ENCODE data around the gene TMEM39A. TPM values are rescaled to one million over a fixed set of nuclear protein-coding genes. Genes with fewer than 3 reads are reported as not detected.

The TMEM39A gene
- total RNA-seq, 4 donors from 2014 or later = 20.9 to 39.9 (median 29.9) TPM

DNA sequence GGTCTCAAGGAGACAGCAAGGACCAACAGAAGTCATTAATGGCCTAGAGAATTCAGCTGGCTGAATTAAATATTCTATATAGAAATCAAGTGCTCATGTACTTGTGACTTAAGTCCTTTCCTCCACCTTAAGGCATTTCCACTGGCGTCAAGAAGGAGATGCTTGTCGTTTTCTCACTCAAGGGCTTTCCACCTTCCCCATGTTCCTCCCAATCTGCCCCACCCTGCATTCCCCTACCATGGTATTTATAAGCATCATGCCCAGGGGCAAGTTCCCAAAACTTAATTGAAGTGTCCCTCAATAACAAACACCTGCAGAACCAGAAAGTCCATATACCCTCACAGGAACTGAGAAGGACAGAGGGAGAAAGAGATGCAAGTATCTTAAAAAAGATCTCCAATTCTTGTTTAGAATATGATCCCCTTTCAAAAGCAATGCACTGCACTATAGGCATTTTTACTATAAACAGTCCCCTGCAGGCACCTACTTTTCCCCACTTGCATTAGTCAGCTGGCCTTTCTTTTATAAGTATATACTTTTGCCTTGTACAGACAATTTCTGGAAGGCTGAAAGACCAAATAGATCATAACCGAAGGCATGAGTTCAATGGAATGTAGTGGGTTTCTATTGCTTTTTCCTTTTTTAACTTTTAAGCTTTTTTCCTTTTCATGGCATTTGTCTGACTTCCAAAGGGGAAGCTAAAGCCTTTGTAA, 29.6 kb downstream of the TMEM39A start:
- H3K4me3 ChIP-seq (ENCODE audit: low read depth, poor library complexity, severe bottlenecking) = no peak overlapping the region
- 85 to 86% methylated on average over 3 of the region's 3 CpGs for WGBS, 2 donors
- TF ChIP-seq, protein P1, sequence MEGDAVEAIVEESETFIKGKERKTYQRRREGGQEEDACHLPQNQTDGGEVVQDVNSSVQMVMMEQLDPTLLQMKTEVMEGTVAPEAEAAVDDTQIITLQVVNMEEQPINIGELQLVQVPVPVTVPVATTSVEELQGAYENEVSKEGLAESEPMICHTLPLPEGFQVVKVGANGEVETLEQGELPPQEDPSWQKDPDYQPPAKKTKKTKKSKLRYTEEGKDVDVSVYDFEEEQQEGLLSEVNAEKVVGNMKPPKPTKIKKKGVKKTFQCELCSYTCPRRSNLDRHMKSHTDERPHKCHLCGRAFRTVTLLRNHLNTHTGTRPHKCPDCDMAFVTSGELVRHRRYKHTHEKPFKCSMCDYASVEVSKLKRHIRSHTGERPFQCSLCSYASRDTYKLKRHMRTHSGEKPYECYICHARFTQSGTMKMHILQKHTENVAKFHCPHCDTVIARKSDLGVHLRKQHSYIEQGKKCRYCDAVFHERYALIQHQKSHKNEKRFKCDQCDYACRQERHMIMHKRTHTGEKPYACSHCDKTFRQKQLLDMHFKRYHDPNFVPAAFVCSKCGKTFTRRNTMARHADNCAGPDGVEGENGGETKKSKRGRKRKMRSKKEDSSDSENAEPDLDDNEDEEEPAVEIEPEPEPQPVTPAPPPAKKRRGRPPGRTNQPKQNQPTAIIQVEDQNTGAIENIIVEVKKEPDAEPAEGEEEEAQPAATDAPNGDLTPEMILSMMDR (IDR thresholded peaks at IDR 0.05) = no peak
- no peak for TF ChIP-seq POLR2A (IDR thresholded peaks at IDR 0.05)
- no peak for DNase-seq (ENCODE audit: low spot score in 2 of 2)
- intact Hi-C loops (cut with DNase I; ENCODE audit: low total_unique reads) = no loop called here

DNA sequence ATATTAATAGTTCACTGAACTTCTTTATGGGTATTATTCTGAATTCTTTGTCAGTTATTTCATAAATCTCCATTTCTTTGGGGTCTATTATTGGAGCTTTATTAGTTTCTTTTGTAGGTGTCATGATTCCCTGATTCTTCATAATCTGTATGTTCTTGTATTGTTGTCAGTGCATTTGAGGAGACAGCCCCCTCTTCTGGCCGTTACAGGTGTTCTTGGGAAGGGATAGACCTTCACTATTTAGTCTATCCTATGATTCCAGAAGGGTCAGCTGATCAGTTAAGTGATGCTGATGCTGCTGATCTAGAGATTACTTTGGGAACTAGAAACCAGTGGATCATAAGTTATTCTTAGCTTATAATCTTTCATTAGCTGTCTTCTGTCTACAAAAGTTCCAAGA, 34.9 kb downstream of the TMEM39A start:
- no peak for DNase-seq (ENCODE audit: low spot score in 2 of 2)
- WGBS, 2 donors = 93 to 96% methylated on average over 1 of the region's 1 CpG
- no peak overlapping the region for H3K4me3 ChIP-seq (ENCODE audit: low read depth, poor library complexity, severe bottlenecking)
- intact Hi-C loops (cut with DNase I; ENCODE audit: low total_unique reads) = no loop called here
- no peak for TF ChIP-seq POLR2A (IDR thresholded peaks at IDR 0.05)
- TF ChIP-seq, protein P1 (IDR thresholded peaks at IDR 0.05) = no peak

DNA sequence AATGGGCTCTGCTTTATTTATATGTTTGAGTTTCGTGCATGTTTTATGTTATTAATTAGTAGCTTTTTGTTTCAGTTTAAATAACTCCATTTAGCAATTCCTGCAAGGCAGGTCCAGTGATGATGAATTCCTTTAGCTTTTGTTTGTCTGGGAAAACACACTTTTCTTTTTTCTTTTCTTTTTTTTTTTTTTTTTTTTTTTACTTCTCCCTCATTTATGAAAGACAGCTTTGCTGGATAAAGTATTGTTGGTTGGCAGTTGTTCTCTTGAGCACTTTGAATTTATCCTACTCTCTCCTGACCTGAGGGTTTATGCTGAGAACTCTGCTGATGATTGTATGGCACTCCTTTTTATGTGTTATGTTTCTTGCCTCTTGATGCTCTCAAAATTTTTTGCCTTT, 35.7 kb downstream of the TMEM39A start:
- TF ChIP-seq, protein P1 (IDR thresholded peaks at IDR 0.05) = no peak
- TF ChIP-seq POLR2A (IDR thresholded peaks at IDR 0.05) = no peak
- DNase-seq (ENCODE audit: low spot score in 2 of 2) = no peak
- intact Hi-C loops (cut with DNase I; ENCODE audit: low total_unique reads) = no loop called here
- H3K4me3 ChIP-seq (ENCODE audit: low read depth, poor library complexity, severe bottlenecking) = no peak overlapping the region
- WGBS, 2 donors = 96 to 100% methylated on average over 1 of the region's 1 CpG

DNA sequence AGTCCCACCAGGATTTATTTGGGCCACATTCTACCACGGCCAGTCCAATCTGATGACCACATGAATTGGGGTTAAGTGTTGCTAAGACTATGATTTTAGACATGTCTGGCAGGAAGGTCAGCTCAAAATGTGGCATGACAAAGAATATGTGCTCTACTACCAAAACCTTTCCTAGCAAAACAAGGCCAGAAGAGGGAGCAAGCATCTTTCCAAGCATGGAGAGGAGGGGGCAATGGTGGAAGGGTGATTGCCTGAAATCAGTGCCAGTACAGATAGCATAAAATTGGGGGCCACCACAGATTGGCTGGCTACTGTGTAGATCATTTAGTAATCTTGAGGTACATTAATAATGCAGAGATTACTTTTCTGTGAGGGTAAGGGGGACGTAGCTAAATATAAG, 43.2 kb downstream of the TMEM39A start:
- no peak overlapping the region for H3K4me3 ChIP-seq (ENCODE audit: low read depth, poor library complexity, severe bottlenecking)
- TF ChIP-seq, protein P1 (IDR thresholded peaks at IDR 0.05) = no peak
- no peak for TF ChIP-seq POLR2A (IDR thresholded peaks at IDR 0.05)
- WGBS, 2 donors = 46 to 47% methylated on average over 2 of the region's 2 CpGs
- DNase-seq (ENCODE audit: low spot score in 2 of 2) = no peak
- intact Hi-C loops (cut with DNase I; ENCODE audit: low total_unique reads) = no loop called here

DNA sequence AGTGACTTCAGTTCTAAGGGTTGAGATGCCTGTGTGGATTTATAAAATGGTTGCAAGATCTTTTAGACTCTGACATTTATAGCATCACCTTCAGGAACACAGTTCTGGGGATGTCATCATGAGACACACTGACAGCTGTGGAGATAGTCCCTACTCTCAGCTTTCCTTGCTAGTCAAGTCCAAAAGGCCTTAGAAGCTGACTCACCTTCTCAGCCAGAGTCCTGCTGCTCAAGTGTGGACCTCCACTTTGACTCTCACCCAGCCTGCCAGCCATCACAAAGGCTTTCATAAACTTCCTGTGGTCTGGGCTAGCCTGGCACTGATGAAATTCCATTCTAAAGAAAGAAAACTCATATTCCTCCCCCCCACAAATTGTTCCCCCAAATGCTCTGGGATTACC, 44.8 kb downstream of the TMEM39A start:
- intact Hi-C loops (cut with DNase I; ENCODE audit: low total_unique reads) = no loop called here
- DNase-seq (ENCODE audit: low spot score in 2 of 2) = no peak
- TF ChIP-seq, protein P1 (IDR thresholded peaks at IDR 0.05) = no peak
- no peak for TF ChIP-seq POLR2A (IDR thresholded peaks at IDR 0.05)
- no peak overlapping the region for H3K4me3 ChIP-seq (ENCODE audit: low read depth, poor library complexity, severe bottlenecking)
